SJSA1 (cell line): Measurements from ENCODE around the gene SIK2. TPM values are rescaled to one million over a fixed set of nuclear protein-coding genes. Genes with fewer than 3 reads are reported as not detected.
"Not testable (repeated sequence)": the region's sequence is repeated elsewhere in the genome, so short reads cannot be mapped to it uniquely, and the experiment has no call there.

Source experiments
- DNase-seq, 2 experiments: peaks; one replicate each; pipeline ENCODE4 v3.0.0-alpha.2; 2015 to 2020; ENCODE audit warnings: low spot score in 2 of 2, low read depth in 1 of 2
- H3K27ac ChIP-seq: fragments of 250-450 bp; sonication (Bioruptor Pico); 2 replicates; pipeline ENCODE4 v1.5.1; 2020; ENCODE audit warnings: mild to moderate bottlenecking, moderate library complexity
- H3K27me3 ChIP-seq: fragments of 250-450 bp; sonication (Bioruptor Pico); replicated peaks from 2 replicates; pipeline ENCODE4 v1.5.1; 2020; ENCODE audit warnings: mild to moderate bottlenecking, moderate library complexity
- H3K36me3 ChIP-seq: fragments of 250-450 bp; sonication (Bioruptor Pico); 2 replicates; pipeline ENCODE4 v1.5.1; 2020; ENCODE audit warnings: mild to moderate bottlenecking
- H3K4me1 ChIP-seq: fragments of 250-450 bp; sonication (Bioruptor Pico); replicated peaks from 2 replicates; pipeline ENCODE4 v1.6.1; 2021; ENCODE audit warnings: mild to moderate bottlenecking
- H3K4me3 ChIP-seq: fragments of 250-450 bp; sonication (Bioruptor Pico); 2 replicates; pipeline ENCODE4 v1.5.1; 2020; ENCODE audit warnings: mild to moderate bottlenecking
- H3K9me3 ChIP-seq: fragments of 250-450 bp; sonication (Bioruptor Pico); replicated peaks from 2 replicates; pipeline ENCODE4 v1.5.1; 2020; ENCODE audit warnings: mild to moderate bottlenecking
- total RNA-seq: library from RNA; depleted of rRNA; stranded (reverse); fragments of >200 nt; shearing (Covaris generic); gene quantifications from 2 replicates; pipeline ENCODE4 v1.2.3, GENCODE V29; 2014

Gene SIK2
- total RNA-seq, 1 experiment from 2014 or later, result 9.6 TPM

DNA sequence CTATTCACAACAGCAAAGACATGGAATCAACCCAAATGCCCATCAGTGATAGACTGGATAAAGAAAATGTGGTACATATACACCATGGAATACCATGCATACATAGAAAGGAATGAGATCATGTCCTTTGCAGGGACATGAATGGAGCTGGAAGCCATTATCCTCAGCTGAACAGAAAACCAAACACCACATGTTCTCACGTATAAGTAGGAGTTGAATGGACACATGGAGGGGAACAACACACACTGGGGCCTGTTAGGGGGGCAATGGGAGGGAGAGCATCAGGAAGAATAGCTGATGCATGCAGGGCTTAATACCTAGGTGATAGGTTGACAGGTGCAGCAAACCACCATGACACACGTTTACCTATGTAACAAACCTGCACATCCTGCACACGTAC lies 115.4 kb downstream of the SIK2 start:
- not testable (repeated sequence) for H3K4me3 ChIP-seq, H3K27me3 ChIP-seq, H3K9me3 ChIP-seq, DNase-seq, H3K27ac ChIP-seq
- Histone ChIP-seq H3K4me1 (peaks cover 21% of the 10 kb centered on the region), H3K36me3 (peaks cover 21% of the 10 kb centered on the region)

DNA sequence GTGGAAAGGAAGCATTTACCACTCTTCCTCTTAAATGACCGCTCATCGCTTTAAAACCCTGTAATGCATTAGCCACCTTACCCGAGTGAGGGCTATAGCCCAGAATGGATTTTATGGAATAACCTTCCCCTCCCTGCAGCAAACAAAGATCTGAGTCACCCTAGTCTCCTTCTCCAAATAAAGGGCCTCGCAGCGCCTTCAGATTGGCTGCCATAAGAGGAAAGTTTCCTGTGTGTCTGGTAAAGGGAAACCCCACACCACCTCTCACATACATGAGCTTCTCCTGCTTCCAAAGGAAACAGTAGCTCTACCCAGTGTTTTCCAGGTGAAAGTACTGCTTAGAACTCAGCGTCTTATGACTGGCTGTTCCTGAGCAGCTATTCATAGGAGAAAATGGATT lies 116.2 kb downstream of the SIK2 start:
- H3K27ac ChIP-seq, result peak overlapping the region; percentile 40; the same call in 1 of the 2 replicates
- no peak overlapping the region for H3K4me3 ChIP-seq
- peak; percentile 59 to 61 for DNase-seq
- H3K9me3 ChIP-seq, result no peaks in the 10 kb centered on the region
- H3K36me3 ChIP-seq, result peaks cover 29% of the 10 kb centered on the region
- peaks cover 21% of the 10 kb centered on the region for H3K4me1 ChIP-seq
- no peaks in the 10 kb centered on the region for H3K27me3 ChIP-seq

DNA sequence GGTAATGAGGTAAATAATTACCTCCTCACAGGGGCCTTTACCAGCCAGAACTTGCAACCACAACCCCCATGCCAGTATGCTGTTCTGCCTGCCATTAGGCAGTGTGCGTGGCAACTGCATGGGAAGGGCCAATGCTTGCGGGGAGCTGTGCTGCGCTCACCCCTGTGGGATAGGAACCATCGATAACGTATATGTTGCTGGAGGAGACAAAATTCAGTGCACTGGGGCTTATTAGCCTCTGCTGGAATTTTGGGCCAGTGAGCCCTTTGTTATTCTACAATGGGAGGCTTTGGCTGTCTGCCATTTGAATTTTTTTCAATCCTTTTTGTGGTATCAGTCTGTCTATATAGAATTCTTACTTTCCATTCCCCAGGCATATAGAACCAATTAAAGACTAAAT lies 116.6 kb downstream of the SIK2 start:
- Histone ChIP-seq H3K4me3 (no peak overlapping the region), H3K27me3 (no peaks in the 10 kb centered on the region), H3K9me3 (no peaks in the 10 kb centered on the region), H3K36me3 (peaks cover 30% of the 10 kb centered on the region), H3K4me1 (peaks cover 21% of the 10 kb centered on the region), H3K27ac (peak overlapping the region; percentile 40; the same call in 1 of the 2 replicates)
- peak in 1 of 2 experiments; percentile 21 for DNase-seq

DNA sequence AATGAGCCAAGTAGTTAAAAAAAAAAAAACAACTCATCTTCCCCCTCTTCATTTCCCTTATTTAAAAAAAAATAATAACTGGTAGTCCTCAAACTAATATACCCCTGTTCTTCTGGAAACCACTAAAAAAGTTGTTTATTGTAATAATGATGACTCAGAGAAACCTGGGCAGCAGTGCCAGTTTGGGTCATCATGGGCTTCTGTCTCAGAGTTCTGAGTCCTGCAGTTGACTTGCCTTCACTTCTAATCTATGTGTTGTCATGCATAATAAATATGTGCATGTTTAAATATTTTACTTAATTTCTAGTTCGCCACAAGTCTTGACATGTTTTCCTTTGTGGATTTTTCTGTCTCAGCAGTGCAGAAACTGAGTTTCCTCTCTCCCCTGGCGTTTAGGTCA lies 117.1 kb downstream of the SIK2 start:
- H3K27ac ChIP-seq, result no peak overlapping the region
- H3K27me3 ChIP-seq, result no peaks in the 10 kb centered on the region
- no peak for DNase-seq
- peaks cover 35% of the 10 kb centered on the region for H3K36me3 ChIP-seq
- peaks cover 21% of the 10 kb centered on the region for H3K4me1 ChIP-seq
- no peaks in the 10 kb centered on the region for H3K9me3 ChIP-seq
- H3K4me3 ChIP-seq, result no peak overlapping the region

DNA sequence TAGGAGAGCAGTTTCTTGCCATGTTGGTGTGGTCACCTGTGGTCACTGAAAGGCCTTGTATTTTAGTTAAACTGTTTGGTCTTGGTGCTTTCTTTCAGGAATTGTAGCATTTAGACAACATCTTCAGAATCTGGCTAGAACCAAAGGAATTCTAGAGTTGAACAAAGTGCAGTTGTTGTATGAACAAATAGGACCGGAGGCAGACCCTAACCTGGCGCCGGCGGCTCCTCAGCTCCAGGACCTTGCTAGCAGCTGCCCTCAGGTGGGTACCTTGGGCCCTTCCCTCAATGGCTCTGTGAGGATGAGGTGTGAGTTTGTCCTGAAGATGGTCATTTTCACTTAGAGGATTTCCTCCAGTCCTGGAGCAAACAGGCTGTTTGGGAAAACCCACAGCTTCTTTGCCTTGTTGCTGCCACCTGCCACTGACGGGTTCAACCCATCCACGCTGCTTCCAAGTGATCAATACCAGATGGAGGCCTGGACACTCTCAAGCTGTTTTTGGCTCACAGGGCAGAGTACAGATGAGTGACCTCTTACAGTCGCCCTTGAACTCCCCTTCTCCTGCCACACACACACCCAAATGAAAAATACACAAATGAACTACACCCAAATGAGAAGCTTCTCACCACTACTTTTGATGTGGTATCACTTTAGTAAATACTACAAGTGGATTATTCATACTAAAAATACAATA lies 118.7 kb downstream of the SIK2 start:
- Histone ChIP-seq H3K4me1 (peaks cover 21% of the 10 kb centered on the region), H3K27ac (no peak overlapping the region), H3K36me3 (peaks cover 35% of the 10 kb centered on the region), H3K27me3 (no peaks in the 10 kb centered on the region), H3K4me3 (no peak overlapping the region), H3K9me3 (no peaks in the 10 kb centered on the region)
- DNase-seq, result no peak

DNA sequence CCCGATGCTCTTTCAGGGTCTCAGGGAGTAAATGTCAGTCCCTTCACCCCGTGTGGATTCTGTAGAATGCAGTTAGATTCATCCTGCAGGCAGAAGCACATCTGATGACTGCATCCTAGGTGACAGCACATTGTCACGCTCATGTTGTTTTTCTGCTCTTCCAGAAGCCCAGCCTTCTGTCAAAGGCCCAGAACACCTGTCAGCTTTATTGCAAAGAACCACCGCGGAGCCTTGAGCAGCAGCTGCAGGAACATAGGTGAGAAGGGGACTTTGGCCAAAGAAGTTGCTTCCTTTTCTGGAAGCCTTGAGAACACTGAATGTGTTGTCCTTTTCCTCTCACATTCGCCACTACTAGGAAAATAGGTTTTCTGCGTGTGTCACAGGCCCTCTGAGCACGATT lies 120.3 kb downstream of the SIK2 start:
- peaks cover 21% of the 10 kb centered on the region for H3K4me1 ChIP-seq
- no peaks in the 10 kb centered on the region for H3K9me3 ChIP-seq
- H3K27me3 ChIP-seq, result no peaks in the 10 kb centered on the region
- H3K27ac ChIP-seq, result no peak overlapping the region
- DNase-seq, result no peak
- H3K4me3 ChIP-seq, result no peak overlapping the region
- H3K36me3 ChIP-seq, result peaks cover 35% of the 10 kb centered on the region

DNA sequence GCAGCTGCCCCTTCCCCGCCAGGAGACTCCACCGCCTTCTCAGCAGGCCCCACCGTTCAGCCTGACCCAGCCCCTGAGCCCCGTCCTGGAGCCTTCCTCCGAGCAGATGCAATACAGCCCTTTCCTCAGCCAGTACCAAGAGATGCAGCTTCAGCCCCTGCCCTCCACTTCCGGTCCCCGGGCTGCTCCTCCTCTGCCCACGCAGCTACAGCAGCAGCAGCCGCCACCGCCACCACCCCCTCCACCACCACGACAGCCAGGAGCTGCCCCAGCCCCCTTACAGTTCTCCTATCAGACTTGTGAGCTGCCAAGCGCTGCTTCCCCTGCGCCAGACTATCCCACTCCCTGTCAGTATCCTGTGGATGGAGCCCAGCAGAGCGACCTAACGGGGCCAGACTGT lies 121.3 kb downstream of the SIK2 start:
- peaks cover 11% of the 10 kb centered on the region for H3K4me1 ChIP-seq
- H3K9me3 ChIP-seq, result no peaks in the 10 kb centered on the region
- H3K4me3 ChIP-seq, result no peak overlapping the region
- no peak overlapping the region for H3K27ac ChIP-seq
- peaks cover 35% of the 10 kb centered on the region for H3K36me3 ChIP-seq
- no peaks in the 10 kb centered on the region for H3K27me3 ChIP-seq
- no peak for DNase-seq

DNA sequence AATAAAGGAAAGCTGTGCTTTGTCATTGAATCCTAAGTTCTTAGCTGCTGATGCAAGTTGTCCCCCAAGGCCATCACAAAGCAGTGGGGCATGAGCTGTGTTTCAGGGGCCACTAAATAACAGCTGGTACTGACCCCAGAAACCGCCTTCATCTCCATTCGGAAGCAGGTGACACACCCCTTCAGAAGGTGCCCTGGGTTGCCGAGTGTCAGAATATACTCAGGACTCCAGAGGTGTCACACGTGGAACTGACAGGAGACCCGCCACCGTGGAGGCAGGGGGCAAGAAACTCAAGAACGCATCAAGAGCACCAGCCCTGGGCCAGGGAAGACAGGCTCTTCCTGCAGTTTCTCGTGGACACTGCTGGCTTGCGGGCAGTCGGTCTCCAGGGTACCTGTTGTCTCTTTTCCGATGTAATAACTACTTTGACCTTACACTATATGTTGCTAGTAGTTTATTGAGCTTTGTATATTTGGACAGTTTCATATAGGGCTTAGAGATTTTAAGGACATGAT lies 122.4 kb downstream of the SIK2 start:
- no peaks in the 10 kb centered on the region for H3K9me3 ChIP-seq
- peaks cover 4% of the 10 kb centered on the region for H3K4me1 ChIP-seq
- no peak overlapping the region for H3K4me3 ChIP-seq
- H3K27me3 ChIP-seq, result no peaks in the 10 kb centered on the region
- H3K36me3 ChIP-seq, result peaks cover 35% of the 10 kb centered on the region
- no peak for DNase-seq
- H3K27ac ChIP-seq, result no peak overlapping the region

DNA sequence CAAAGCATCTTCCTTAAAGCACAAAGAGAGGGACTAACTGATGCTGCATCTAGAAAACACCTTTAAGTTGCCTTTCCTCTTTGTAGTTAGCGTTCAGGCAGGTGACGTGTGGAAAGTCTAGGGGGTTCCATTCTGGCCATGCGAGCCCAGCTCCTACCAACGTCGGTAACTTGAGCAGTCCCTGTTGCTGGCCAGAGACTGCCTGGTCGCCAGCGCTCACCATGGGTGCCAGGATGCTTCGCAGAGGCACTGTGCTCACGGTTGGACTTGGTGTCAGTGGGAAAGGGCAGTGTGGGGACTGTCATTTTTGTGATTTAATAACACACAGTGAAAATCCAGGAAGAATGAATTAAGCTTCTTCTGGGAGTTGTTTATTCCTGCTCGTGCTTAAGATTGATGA lies 123.4 kb downstream of the SIK2 start:
- H3K4me1 ChIP-seq, result peaks cover 6% of the 10 kb centered on the region
- no peak overlapping the region for H3K27ac ChIP-seq
- no peaks in the 10 kb centered on the region for H3K9me3 ChIP-seq
- H3K36me3 ChIP-seq, result peaks cover 28% of the 10 kb centered on the region
- H3K4me3 ChIP-seq, result no peak overlapping the region
- no peaks in the 10 kb centered on the region for H3K27me3 ChIP-seq
- DNase-seq, result no peak

DNA sequence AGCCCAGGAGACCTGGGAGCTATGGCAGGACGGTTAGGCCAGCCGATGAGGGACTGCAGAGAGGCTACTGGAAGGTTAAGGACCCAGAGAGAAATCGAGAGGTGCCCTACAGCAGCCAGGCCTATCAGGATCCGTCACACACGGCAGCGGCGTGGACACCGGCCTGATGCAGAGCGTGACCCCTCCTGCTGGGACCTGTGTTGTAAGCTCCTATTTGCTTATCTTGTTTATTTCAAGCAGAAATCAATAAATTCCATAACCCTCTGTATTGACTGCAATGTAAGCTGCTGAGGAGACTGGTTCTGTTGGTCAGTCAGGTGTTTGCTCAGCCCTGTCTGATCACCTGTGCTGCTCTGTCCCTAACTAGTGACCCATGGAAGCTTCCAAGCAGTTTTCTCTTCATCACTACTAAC lies 124.1 kb downstream of the SIK2 start:
- no peaks in the 10 kb centered on the region for H3K9me3 ChIP-seq
- DNase-seq, result no peak
- H3K36me3 ChIP-seq, result peaks cover 21% of the 10 kb centered on the region
- no peaks in the 10 kb centered on the region for H3K27me3 ChIP-seq
- no peak overlapping the region for H3K4me3 ChIP-seq
- no peak overlapping the region for H3K27ac ChIP-seq
- H3K4me1 ChIP-seq, result peaks cover 6% of the 10 kb centered on the region

DNA sequence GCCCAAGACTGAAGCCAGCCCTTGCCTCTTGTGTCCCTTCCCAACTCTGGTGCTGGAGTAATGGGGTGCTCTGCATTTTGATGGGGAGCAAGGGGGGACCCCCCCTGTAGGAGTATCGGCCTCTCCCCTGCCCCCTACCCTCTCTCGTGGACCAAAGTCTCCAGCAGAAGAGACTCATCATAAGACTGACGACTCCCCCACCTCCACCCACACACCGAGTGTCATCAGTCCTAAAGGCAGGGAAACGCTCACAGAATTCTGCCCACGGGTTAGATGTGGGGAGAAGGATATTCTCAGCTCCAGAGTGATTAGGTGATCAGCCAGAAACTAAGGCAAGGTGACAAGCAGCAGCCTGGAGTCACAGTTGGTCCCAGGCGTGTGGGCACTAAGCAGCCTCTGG lies 125.2 kb downstream of the SIK2 start:
- no peak for DNase-seq
- Histone ChIP-seq H3K4me1 (peaks cover 8% of the 10 kb centered on the region), H3K9me3 (no peaks in the 10 kb centered on the region), H3K36me3 (peaks cover 15% of the 10 kb centered on the region), H3K4me3 (no peak overlapping the region), H3K27me3 (no peaks in the 10 kb centered on the region), H3K27ac (no peak overlapping the region)

DNA sequence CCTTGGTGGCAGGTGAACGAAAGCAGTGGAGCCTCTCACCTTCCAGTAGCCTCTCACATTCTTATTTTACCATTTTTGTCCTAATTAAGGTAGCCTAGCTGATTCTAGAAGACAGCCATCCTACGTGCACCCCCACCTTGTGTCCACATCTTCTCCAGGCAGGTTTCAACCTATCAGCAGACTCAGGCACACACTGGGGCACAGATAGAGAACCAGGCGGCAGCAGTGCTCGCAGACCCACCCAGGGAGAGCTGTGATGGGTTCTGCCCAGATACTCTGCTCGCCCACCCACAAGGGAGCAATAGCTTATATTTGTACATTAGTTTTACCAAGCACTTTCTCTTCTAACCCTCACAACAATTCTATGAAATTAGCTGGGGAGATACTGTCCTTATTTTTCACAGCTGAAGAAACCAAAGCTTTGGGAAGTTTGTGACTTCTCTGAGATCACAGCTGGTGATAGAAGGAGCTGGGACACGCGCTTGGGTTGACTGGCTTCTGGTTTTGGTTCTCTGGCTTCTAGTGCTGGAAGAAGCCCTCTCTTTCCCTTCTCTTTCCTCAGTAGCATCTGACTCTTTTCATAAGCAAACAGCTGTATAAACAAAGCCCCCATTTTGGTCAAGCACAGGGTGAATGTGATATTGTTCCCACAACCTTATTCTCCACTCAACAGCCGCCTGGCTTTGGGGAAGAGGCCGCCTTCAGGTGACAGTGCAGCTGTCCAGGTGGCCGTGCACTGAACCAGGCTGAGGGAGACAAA lies 127.0 kb downstream of the SIK2 start:
- DNase-seq, result no peak
- Histone ChIP-seq H3K36me3 (peaks cover 1% of the 10 kb centered on the region), H3K27ac (no peak overlapping the region), H3K9me3 (no peaks in the 10 kb centered on the region), H3K27me3 (no peaks in the 10 kb centered on the region), H3K4me3 (no peak overlapping the region), H3K4me1 (peaks cover 26% of the 10 kb centered on the region)

DNA sequence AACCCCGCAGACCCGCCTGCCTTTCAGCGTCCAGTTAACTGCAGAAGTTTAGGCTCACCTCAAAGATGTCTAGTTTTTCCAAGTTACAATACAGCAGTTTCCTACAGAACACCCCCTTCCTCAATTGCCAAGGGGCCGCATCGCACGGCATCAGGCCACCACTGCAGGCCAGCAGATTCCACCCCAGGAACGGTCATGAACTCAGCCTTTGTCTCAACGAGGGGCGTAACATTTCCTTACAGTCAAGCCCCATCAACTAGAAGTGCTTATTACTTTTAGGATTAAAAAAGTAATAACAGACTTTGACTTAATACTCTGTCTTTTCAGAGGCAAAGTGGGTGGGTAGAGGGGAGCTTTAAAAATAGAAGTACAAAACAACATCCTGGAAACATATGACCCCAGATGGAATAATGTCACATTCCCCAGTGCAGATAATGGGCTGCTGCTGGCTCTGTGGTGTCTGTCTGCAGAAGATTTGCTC lies 127.6 kb downstream of the SIK2 start:
- no peaks in the 10 kb centered on the region for H3K27me3 ChIP-seq
- DNase-seq, result no peak
- H3K36me3 ChIP-seq, result no peaks in the 10 kb centered on the region; the same call in 1 of the 2 replicates
- H3K27ac ChIP-seq, result no peak overlapping the region
- peaks cover 32% of the 10 kb centered on the region for H3K4me1 ChIP-seq
- no peak overlapping the region for H3K4me3 ChIP-seq
- no peaks in the 10 kb centered on the region for H3K9me3 ChIP-seq
